Activated T-helper 2 cell treated with anti-CD3 and anti-CD28 coated beads, Interferon-gamma antibody, Interleukin-2, Interleukin-4, amounts not matched to agents 10 μg/mL and 5 μg/mL and 100 μg/mL, durations not matched to agents 14 hours and 24 hours and 36 hours (primary cell): ENCODE measurements around the gene AHR. TPM values are rescaled to one million over a fixed set of nuclear protein-coding genes. Genes with fewer than 3 reads are reported as not detected.

ENCODE experiments used
- DNase-seq: peaks from one replicate; pipeline ENCODE4 v3.0.0; 2021; ENCODE audit warnings: low spot score
- H3K27ac Mint-ChIP-seq: one replicate; pipeline ENCODE4 v1.8.0; 2021; ENCODE audit warnings: mixed read lengths
- H3K27me3 Mint-ChIP-seq: one replicate; pipeline ENCODE4 v1.8.0; 2021; ENCODE audit warnings: low read depth, mixed read lengths
- H3K36me3 Mint-ChIP-seq: one replicate; pipeline ENCODE4 v1.8.0; 2021; ENCODE audit warnings: low read depth, mixed read lengths
- H3K4me1 Mint-ChIP-seq: one replicate; pipeline ENCODE4 v1.8.0; 2021; ENCODE audit warnings: low read depth, mixed read lengths
- H3K4me3 Mint-ChIP-seq: one replicate; pipeline ENCODE4 v1.8.0; 2021; ENCODE audit warnings: low read depth, mild to moderate bottlenecking, moderate library complexity, mixed read lengths
- H3K9me3 Mint-ChIP-seq: one replicate; pipeline ENCODE4 v1.8.0; 2021; ENCODE audit warnings: mixed read lengths
- intact Hi-C: fragments of 100-400 bp; cut with micrococcal nuclease; formaldehyde crosslinking; loops from one replicate; pipeline ENCODE4 v1.15.1; 2023
- total RNA-seq: library from RNA; stranded (reverse); gene quantifications from 2 replicates; pipeline ENCODE4 v1.2.3, GENCODE V29; 2022

The AHR gene
- total RNA-seq, 1 donor from 2014 or later = 37.2 TPM

- intact Hi-C loops = no loop called here
- peaks cover 4% of the 10 kb centered on the region for H3K27me3 Mint-ChIP-seq
- peaks cover 14% of the 10 kb centered on the region for H3K36me3 Mint-ChIP-seq
- H3K9me3 Mint-ChIP-seq = peaks cover 14% of the 10 kb centered on the region
- no peak overlapping the region for H3K27ac Mint-ChIP-seq
- no peak for DNase-seq
- H3K4me1 Mint-ChIP-seq = peaks cover 17% of the 10 kb centered on the region
- no peak overlapping the region for H3K4me3 Mint-ChIP-seq
Measured at GRCh38 chr7:17293481-17293880, 5.0 kb upstream of the AHR start.

DNA sequence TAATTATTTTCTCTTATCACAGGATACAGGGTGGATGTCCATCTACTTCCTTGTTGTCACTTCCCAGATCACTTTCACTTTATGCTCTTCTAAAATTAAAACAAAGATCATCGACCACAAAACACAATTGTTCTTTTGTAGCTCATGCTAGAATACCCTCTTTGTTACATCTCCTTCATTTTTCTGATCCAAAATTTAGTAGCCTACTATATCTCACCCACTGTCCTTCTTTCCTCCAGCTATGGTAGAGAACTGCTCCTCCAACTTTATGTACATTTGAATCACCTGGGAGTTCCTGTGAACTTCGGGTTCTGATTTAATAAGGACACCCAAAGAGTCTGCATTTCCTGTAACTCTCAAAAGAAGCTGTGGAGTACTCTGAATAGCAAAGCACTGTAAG lies 1.2 kb upstream of the AHR start:
- intact Hi-C loops = loop anchor here (5.0 kb wide), 1 partner anchor 650 kb away; the partner anchor contains the start of genes ANKMY2 and BZW2
- H3K4me3 Mint-ChIP-seq = peak overlapping the region; percentile 96
- H3K27ac Mint-ChIP-seq = peak overlapping the region; percentile 60
- peaks cover 4% of the 10 kb centered on the region for H3K27me3 Mint-ChIP-seq
- H3K36me3 Mint-ChIP-seq = peaks cover 17% of the 10 kb centered on the region
- no peak for DNase-seq
- H3K4me1 Mint-ChIP-seq = peaks cover 18% of the 10 kb centered on the region
- peaks cover 14% of the 10 kb centered on the region for H3K9me3 Mint-ChIP-seq

DNA sequence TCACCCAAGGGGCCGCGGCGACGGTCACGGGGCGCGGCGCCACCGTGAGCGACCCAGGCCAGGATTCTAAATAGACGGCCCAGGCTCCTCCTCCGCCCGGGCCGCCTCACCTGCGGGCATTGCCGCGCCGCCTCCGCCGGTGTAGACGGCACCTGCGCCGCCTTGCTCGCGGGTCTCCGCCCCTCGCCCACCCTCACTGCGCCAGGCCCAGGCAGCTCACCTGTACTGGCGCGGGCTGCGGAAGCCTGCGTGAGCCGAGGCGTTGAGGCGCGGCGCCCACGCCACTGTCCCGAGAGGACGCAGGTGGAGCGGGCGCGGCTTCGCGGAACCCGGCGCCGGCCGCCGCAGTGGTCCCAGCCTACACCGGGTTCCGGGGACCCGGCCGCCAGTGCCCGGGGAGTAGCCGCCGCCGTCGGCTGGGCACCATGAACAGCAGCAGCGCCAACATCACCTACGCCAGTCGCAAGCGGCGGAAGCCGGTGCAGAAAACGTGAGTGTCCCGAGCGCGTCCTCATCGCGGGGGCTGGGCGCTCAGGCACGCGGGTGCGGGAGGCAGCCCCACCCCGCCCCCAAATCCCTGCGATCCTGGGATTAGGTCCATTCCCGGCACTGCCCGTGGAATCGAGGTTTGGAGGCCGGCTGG lies 509 bp downstream of the AHR start:
- Mint-ChIP-seq H3K4me3 (peak overlapping the region; percentile 96), H3K27ac (peak overlapping the region; percentile 95), H3K9me3 (peaks cover 14% of the 10 kb centered on the region), H3K4me1 (peaks cover 24% of the 10 kb centered on the region), H3K27me3 (no peaks in the 10 kb centered on the region), H3K36me3 (peaks cover 17% of the 10 kb centered on the region)
- intact Hi-C loops = loop anchor here (1.0 to 5.0 kb wide), 8 partner anchors 24 to 652 kb away; partner anchors contain the start of genes ANKMY2 and BZW2
- peak; percentile 54 for DNase-seq

DNA sequence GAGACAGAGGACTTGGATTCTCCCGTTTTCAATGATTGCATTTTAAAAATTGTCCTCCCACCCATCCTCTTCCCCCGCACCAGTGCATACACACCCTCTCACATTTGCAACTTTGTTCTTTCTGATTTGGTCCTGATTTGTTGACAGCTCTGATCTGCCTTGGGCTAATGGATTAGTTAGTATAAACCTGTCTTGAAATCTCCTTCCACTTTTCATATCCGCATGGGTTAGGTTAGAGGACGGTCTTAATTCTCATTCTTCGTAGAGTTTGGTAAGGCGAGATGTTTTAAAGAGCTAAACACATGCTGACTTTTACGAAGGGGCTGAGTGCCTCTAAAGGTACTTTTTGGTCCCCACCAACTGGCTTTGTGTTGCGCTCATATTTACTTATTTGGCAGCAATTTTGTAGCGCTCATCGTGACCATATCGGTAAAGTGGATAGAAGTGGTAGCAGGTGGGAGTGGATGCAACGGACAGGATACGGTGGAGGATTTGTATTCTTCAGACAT lies 1.1 kb downstream of the AHR start:
- Mint-ChIP-seq H3K27ac (peak overlapping the region; percentile 95), H3K27me3 (no peaks in the 10 kb centered on the region), H3K4me1 (peaks cover 29% of the 10 kb centered on the region), H3K4me3 (peak overlapping the region; percentile 96), H3K36me3 (peaks cover 17% of the 10 kb centered on the region), H3K9me3 (peaks cover 14% of the 10 kb centered on the region)
- peak; percentile 14 for DNase-seq
- intact Hi-C loops = loop anchor here (2.0 to 5.0 kb wide), 6 partner anchors 25 to 652 kb away; partner anchors contain the start of genes ANKMY2 and BZW2

DNA sequence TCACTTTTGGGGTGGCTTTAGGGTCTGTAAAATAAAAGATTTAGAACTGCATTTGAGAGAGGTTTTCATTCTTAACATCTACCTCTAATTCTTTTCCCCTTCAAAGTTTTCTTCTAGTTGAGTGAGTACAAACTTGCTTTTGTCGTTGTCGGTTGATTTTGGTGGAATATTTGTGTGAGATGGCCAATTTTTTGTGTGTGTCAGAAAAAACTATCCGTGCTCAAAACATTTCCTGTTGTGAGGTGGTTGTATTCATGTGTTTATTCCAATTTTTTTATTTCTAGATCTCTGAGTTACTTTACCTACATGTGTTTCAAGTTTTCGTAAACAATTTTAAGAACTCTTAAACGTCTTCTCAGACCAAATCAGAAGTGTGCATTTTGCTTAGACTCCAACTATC lies 1.6 kb downstream of the AHR start:
- no peak for DNase-seq
- Mint-ChIP-seq H3K4me3 (peak overlapping the region; percentile 96), H3K36me3 (peaks cover 19% of the 10 kb centered on the region), H3K9me3 (peaks cover 14% of the 10 kb centered on the region), H3K27me3 (no peaks in the 10 kb centered on the region), H3K4me1 (peaks cover 34% of the 10 kb centered on the region), H3K27ac (peak overlapping the region; percentile 95)
- intact Hi-C loops = loop anchor here (5.0 to 10.0 kb wide), 3 partner anchors 225 to 645 kb away; partner anchors contain the start of gene SNX13

GRCh38 chr7:17300437-17300836 lies 2.0 kb downstream of the AHR start:
- no peak for DNase-seq
- Mint-ChIP-seq H3K36me3 (peaks cover 23% of the 10 kb centered on the region), H3K4me1 (peaks cover 38% of the 10 kb centered on the region), H3K4me3 (peak overlapping the region; percentile 96), H3K27ac (peak overlapping the region; percentile 95), H3K9me3 (peaks cover 14% of the 10 kb centered on the region), H3K27me3 (no peaks in the 10 kb centered on the region)
- intact Hi-C loops = loop anchor here (5.0 to 10.0 kb wide), 3 partner anchors 224 to 644 kb away; partner anchors contain the start of gene SNX13

DNA sequence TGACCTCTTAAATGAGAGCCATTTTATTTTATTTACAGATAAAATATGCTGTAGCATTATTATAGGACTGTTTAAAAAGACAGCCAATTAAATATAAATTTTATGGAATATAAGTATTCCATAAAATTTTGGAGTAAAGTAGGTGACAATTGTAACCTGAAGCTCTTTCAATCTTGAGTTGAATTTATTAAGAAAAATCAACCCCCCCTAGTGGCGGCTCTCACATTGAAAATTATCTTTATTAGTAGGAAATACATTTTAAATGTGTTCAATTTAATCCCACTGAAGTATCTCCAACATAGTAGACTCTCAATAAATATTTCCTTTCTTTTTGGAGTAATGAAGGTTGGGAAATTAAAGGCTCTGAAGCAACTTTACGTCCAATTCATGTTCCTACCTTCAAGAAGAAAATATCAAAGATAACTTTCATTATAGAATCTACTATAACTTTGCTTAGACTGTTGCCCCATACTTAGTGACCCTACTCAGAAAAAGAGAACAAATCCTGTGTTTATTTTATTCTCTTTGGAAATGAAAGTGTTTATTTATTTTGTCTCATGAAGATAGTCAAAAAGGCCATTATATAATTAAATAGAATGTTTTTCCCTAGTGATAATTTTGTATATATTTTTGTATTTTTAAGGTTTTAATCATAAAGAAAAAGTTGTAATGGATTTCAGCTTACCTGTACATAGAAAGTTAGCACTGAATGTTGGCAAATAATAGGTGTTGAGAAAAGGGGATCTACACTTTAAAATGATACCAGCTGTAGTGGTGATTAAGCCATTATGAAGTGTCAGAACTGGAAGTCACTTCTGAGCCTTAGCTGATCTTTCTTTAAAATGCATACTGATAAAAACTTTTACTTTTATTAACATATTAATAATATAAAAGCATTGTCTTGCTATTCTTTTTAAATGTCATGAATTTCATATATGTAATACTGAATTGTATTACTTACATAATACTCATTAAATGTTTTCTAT lies 3.3 kb downstream of the AHR start:
- peaks cover 43% of the 10 kb centered on the region for H3K4me1 Mint-ChIP-seq
- H3K9me3 Mint-ChIP-seq = peaks cover 14% of the 10 kb centered on the region

DNA sequence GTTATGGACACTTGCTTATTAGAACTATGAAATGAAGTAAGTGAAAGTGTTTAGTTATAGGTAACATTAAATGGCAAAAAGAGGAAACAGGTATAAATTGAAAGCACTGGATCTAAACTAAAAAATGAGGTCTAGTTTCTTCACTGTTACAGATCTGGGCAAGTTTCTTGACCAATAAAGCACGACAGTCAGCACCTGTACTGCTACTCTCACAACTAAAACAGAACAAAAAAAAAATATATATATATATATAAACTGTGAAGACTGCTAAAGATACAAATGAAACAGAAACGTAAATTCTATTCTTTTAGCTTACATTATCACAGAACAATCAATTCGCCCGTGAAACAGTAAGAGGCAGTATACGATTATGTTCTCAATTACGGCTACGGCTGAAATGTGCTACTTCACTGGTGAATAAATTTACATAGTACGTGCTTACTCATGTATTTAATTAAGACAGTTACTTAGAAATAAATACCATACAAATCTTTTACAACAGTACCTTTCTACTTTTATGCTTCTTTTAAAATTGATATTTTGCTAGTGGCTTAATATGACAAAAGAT lies 4.2 kb downstream of the AHR start:
- no peak overlapping the region for H3K27ac Mint-ChIP-seq
- intact Hi-C loops = loop anchor here (5.0 to 10.0 kb wide), 3 partner anchors 222 to 642 kb away; partner anchors contain the start of gene SNX13
- peaks cover 34% of the 10 kb centered on the region for H3K4me1 Mint-ChIP-seq
- no peaks in the 10 kb centered on the region for H3K27me3 Mint-ChIP-seq
- DNase-seq = no peak
- peaks cover 15% of the 10 kb centered on the region for H3K36me3 Mint-ChIP-seq
- H3K4me3 Mint-ChIP-seq = no peak overlapping the region
- H3K9me3 Mint-ChIP-seq = peaks cover 6% of the 10 kb centered on the region

More for the DNA sequence above, 3.3 kb downstream of the AHR start:
- Mint-ChIP-seq H3K4me3 (peak overlapping the region; percentile 27), H3K27me3 (no peaks in the 10 kb centered on the region), H3K36me3 (peaks cover 23% of the 10 kb centered on the region), H3K27ac (no peak overlapping the region)
- intact Hi-C loops = loop anchor here (1.0 to 10.0 kb wide), 5 partner anchors 223 to 643 kb away; partner anchors contain the start of gene SNX13
- DNase-seq = no peak

DNA sequence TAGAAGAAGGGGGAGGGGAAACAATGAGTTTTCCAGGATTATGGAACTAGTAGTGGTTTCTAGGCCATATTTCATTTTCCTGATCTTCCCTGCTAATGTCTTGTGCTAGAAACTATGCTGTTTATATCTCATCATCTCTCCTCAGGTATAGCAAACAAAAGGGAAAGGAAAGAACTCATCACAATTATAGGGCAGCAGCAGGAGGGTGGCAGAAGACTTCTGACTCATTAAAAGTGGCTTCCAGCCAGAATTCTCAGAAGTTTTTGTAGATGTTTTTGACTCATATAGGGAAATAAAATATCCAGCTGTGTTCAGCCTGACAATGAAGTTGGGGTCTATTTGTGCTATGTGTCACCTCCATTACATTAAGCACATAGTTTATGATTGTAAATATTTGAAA lies 6.5 kb downstream of the AHR start:
- intact Hi-C loops = loop anchor here (1.0 to 10.0 kb wide), 6 partner anchors 71 to 640 kb away; partner anchors contain the start of gene SNX13
- peak overlapping the region; percentile 59 for H3K27ac Mint-ChIP-seq
- H3K36me3 Mint-ChIP-seq = peaks cover 6% of the 10 kb centered on the region
- no peaks in the 10 kb centered on the region for H3K27me3 Mint-ChIP-seq
- no peaks in the 10 kb centered on the region for H3K9me3 Mint-ChIP-seq
- peaks cover 29% of the 10 kb centered on the region for H3K4me1 Mint-ChIP-seq
- no peak for DNase-seq
- peak overlapping the region; percentile 45 for H3K4me3 Mint-ChIP-seq

GRCh38 chr7:17305387-17306171 lies 7.1 kb downstream of the AHR start:
- Mint-ChIP-seq H3K4me1 (peaks cover 29% of the 10 kb centered on the region), H3K36me3 (peaks cover 6% of the 10 kb centered on the region), H3K9me3 (no peaks in the 10 kb centered on the region), H3K27me3 (no peaks in the 10 kb centered on the region), H3K4me3 (peak overlapping the region; percentile 45), H3K27ac (peak overlapping the region; percentile 59)
- intact Hi-C loops = loop anchor here (1.0 to 10.0 kb wide), 5 partner anchors 71 to 639 kb away; partner anchors contain the start of gene SNX13
- DNase-seq = no peak

DNA sequence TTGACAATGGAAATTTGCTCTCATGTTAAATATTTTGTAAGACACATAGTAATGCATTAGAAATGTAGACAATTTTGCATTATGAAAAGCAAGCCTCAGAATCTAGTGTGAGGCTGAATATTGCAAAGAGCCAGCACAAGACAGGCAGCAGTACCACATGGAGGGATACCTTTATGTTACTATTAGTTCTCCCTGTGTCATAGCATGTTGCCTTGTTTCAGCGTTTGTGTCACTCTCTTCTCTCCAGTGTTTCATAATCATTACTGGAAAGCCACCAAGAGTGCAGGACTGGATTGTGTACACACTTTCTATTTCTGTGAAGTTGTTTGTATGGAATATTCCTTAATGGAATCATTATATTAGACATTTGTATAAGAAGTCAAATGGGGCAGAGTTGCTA lies 8.5 kb downstream of the AHR start:
- intact Hi-C loops = loop anchor here (10.0 kb wide), 2 partner anchors 218 to 638 kb away; partner anchors contain the start of gene SNX13
- H3K4me1 Mint-ChIP-seq = peaks cover 30% of the 10 kb centered on the region

More for the DNA sequence above, 8.5 kb downstream of the AHR start:
- no peaks in the 10 kb centered on the region for H3K27me3 Mint-ChIP-seq
- DNase-seq = no peak
- H3K36me3 Mint-ChIP-seq = peaks cover 16% of the 10 kb centered on the region
- no peak overlapping the region for H3K4me3 Mint-ChIP-seq
- H3K27ac Mint-ChIP-seq = no peak overlapping the region
- H3K9me3 Mint-ChIP-seq = no peaks in the 10 kb centered on the region
